ENCODE data around the gene CTNNBL1. TPM values are rescaled to one million over a fixed set of nuclear protein-coding genes. Genes with fewer than 3 reads are reported as not detected.

The CTNNBL1 gene
- total RNA-seq, 4 donors from 2014 or later = 40.4 to 54.3 (median 44.7) TPM

DNA sequence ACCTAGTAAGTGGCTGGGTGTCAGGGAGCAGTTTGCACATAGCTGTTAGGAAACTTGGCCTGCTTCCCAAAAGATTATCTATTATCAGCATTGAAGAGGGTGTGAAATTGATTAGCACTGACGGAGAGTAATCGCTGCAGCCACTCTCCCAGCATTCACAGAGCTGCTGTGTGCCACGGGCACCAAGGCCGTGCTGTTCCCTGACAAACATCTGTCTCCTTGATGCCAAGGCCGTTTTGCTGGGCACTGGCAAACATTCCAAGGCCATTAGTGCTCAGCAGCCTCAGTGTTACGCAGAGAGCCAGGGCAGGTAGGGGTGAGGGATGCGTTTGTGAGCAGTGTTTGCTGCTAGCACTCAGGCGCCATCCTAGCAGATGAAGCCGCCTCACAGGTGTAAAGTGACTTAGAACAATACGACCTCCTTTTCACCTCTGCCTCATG, 151.4 kb downstream of the CTNNBL1 start:
- Histone ChIP-seq H3K27me3 (no peaks in the 10 kb centered on the region), H3K4me3 (no peak overlapping the region), H3K9me3 (no peaks in the 10 kb centered on the region), H3K27ac (replicated peaks in 1 of 4) (no peak overlapping the region), H3K4me1 (peaks cover 0 to 6% (median 0%) of the 10 kb centered on the region in 4 donors), H3K36me3 (peaks cover 16 to 98% (median 51%) of the 10 kb centered on the region in 4 donors)
- 79% methylated on average over 7 of the region's 10 CpGs for WGBS
- intact Hi-C loops (cut with DNase I) = no loop called here
- TF ChIP-seq, protein P1, sequence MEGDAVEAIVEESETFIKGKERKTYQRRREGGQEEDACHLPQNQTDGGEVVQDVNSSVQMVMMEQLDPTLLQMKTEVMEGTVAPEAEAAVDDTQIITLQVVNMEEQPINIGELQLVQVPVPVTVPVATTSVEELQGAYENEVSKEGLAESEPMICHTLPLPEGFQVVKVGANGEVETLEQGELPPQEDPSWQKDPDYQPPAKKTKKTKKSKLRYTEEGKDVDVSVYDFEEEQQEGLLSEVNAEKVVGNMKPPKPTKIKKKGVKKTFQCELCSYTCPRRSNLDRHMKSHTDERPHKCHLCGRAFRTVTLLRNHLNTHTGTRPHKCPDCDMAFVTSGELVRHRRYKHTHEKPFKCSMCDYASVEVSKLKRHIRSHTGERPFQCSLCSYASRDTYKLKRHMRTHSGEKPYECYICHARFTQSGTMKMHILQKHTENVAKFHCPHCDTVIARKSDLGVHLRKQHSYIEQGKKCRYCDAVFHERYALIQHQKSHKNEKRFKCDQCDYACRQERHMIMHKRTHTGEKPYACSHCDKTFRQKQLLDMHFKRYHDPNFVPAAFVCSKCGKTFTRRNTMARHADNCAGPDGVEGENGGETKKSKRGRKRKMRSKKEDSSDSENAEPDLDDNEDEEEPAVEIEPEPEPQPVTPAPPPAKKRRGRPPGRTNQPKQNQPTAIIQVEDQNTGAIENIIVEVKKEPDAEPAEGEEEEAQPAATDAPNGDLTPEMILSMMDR (IDR thresholded peaks at IDR 0.05) = no peak
- TF ChIP-seq POLR2A (IDR thresholded peaks at IDR 0.05; ENCODE audit: low read depth) (no peak), POLR2AphosphoS5 (IDR thresholded peaks at IDR 0.05) (no peak), EP300 (IDR thresholded peaks at IDR 0.05) (no peak)
- DNase-seq (ENCODE audit: extremely low spot score) = no peak

DNA sequence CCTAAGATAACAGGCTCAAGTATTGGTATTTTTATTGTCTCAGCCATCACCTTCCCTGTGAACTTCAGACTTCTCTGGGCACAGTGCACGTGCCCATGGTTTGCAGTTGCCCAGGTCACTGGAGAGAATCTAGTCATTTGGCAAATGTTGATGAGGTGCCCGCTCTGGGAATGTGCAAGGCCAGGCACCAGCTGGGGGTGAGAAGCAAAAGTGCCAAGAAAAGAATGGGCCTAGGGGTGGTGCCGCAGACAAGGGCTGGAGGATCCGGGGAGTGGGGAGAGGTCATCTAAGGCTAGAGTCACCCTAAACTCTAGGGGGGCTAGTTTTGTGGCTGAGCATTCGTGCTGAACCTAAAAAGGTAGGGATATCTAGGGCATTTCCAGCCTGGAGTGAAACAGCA, 152.0 kb downstream of the CTNNBL1 start:
- TF ChIP-seq, protein P1 (IDR thresholded peaks at IDR 0.05) = no peak
- TF ChIP-seq POLR2AphosphoS5 (IDR thresholded peaks at IDR 0.05) (no peak), POLR2A (IDR thresholded peaks at IDR 0.05; ENCODE audit: low read depth) (no peak), EP300 (IDR thresholded peaks at IDR 0.05) (no peak)
- Histone ChIP-seq H3K4me1 (peaks cover 0 to 6% (median 0%) of the 10 kb centered on the region in 4 donors), H3K27me3 (no peaks in the 10 kb centered on the region), H3K9me3 (no peaks in the 10 kb centered on the region), H3K27ac (replicated peaks in 1 of 4) (no peak overlapping the region), H3K36me3 (peaks cover 16 to 96% (median 52%) of the 10 kb centered on the region in 4 donors), H3K4me3 (no peak overlapping the region)
- intact Hi-C loops (cut with DNase I) = no loop called here
- no peak for DNase-seq (ENCODE audit: extremely low spot score)
- 98% methylated on average over 5 of the region's 5 CpGs for WGBS

DNA sequence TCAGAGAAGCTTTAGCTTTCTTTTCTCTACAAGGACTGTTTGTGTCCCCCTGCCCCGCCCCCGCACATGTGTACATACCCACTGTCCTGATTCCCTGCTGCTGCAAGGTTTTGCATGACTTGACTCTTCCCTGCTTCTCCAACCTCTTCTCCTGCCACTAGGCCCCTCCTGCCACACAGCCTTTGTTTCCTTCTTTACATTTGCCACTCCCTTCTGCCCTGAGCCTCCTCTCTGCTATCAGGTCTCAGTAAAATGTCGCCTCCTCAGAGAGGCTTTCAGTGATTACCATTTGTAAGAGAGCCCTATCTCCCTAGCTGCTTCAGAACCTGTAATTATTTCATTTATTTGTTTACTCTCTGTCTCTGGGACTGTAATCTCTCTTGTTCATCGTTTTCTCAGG, 152.7 kb downstream of the CTNNBL1 start:
- Histone ChIP-seq H3K36me3 (peaks cover 16 to 92% (median 54%) of the 10 kb centered on the region in 4 donors), H3K4me1 (peaks cover 0 to 6% (median 0%) of the 10 kb centered on the region in 4 donors), H3K4me3 (no peak overlapping the region), H3K27ac (replicated peaks in 1 of 4) (no peak overlapping the region), H3K9me3 (no peaks in the 10 kb centered on the region), H3K27me3 (no peaks in the 10 kb centered on the region)
- DNase-seq (ENCODE audit: extremely low spot score) = no peak
- intact Hi-C loops (cut with DNase I) = no loop called here
- WGBS = 88% methylated on average over 4 of the region's 4 CpGs
- TF ChIP-seq EP300 (IDR thresholded peaks at IDR 0.05) (no peak), POLR2AphosphoS5 (IDR thresholded peaks at IDR 0.05) (no peak), POLR2A (IDR thresholded peaks at IDR 0.05; ENCODE audit: low read depth) (no peak)
- TF ChIP-seq, protein P1 (IDR thresholded peaks at IDR 0.05) = no peak

DNA sequence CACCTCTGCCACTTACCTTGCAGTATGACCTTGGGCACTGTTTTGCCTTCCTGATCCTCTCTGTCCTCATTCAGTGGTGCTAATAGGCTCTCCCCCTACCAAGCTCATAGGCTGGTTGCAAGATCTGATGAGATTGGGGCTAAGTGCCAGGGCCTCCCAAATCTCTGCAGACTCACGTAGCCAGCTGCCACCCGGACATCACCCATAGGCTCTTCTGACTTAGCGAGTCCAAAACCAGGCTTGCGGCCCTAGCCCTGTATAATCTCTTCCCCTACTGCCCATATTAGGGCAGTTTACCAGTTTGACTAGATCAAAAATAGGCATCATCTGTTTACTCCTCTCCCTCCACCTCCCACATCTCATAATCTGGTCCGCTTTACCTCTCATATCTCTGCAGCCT, 154.9 kb downstream of the CTNNBL1 start:
- no peak overlapping the region for H3K4me3 ChIP-seq
- TF ChIP-seq, protein P1 (IDR thresholded peaks at IDR 0.05) = no peak
- TF ChIP-seq POLR2A (IDR thresholded peaks at IDR 0.05; ENCODE audit: low read depth) = no peak
- no peak for TF ChIP-seq POLR2AphosphoS5 (IDR thresholded peaks at IDR 0.05)
- no peak for TF ChIP-seq EP300 (IDR thresholded peaks at IDR 0.05)
- DNase-seq (ENCODE audit: extremely low spot score) = no peak
- H3K4me1 ChIP-seq = peaks cover 0 to 6% (median 0%) of the 10 kb centered on the region in 4 donors
- H3K9me3 ChIP-seq = no peaks in the 10 kb centered on the region
- no peak overlapping the region for H3K27ac ChIP-seq (replicated peaks in 1 of 4)
- peaks cover 10 to 92% (median 52%) of the 10 kb centered on the region in 4 donors for H3K36me3 ChIP-seq
- 75% methylated on average over 5 of the region's 5 CpGs for WGBS
- intact Hi-C loops (cut with DNase I) = no loop called here
- H3K27me3 ChIP-seq = no peaks in the 10 kb centered on the region

DNA sequence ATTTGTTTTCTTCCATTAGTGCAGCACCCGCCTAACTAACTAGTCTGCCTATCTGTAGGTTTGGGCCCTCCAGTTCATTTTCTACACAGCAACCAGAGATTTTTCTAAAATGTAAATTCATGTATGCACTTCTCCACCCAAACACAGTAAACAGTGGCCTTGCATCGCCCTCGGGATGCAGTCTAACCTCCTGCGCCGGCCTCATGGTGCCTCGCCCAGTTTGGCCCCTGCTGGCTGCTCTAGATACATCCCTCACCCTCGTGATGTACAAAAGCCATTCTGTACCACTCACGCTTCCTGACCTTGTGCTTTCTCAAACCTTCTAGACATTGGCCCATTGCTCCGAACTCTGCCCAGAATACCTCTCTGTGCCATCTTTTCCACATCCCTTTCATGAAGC, 155.3 kb downstream of the CTNNBL1 start:
- peaks cover 0 to 6% (median 0%) of the 10 kb centered on the region in 4 donors for H3K4me1 ChIP-seq
- 94% methylated on average over 9 of the region's 9 CpGs for WGBS
- no peaks in the 10 kb centered on the region for H3K9me3 ChIP-seq
- no peak overlapping the region for H3K27ac ChIP-seq (replicated peaks in 1 of 4)
- H3K36me3 ChIP-seq = peaks cover 10 to 92% (median 49%) of the 10 kb centered on the region in 4 donors
- H3K27me3 ChIP-seq = no peaks in the 10 kb centered on the region
- no peak for DNase-seq (ENCODE audit: extremely low spot score)
- H3K4me3 ChIP-seq = no peak overlapping the region
- TF ChIP-seq, protein P1 (IDR thresholded peaks at IDR 0.05) = no peak
- no peak for TF ChIP-seq EP300 (IDR thresholded peaks at IDR 0.05)
- TF ChIP-seq POLR2A (IDR thresholded peaks at IDR 0.05; ENCODE audit: low read depth) = no peak
- no peak for TF ChIP-seq POLR2AphosphoS5 (IDR thresholded peaks at IDR 0.05)
- intact Hi-C loops (cut with DNase I) = no loop called here

Measured in esophagus muscularis mucosa (tissue), 4 donors.